Testis (tissue), 2 donors: ENCODE data around the gene FOXD4L1.
"Not testable (repeated sequence)": the region's sequence is repeated elsewhere in the genome, so short reads cannot be mapped to it uniquely, and the experiment has no call there.

Source experiments
- CTCF ChIP-seq, 3 experiments: fragments of 450-650 bp in 2 of 3; fragments of 200-600 bp in 1 of 3; sonication (generic) in 1 of 3; IDR thresholded peaks; one replicate each; pipeline ENCODE4 v1.5.1; 2016 to 2019; ENCODE audit warnings: antibody characterized with exemption in 3 of 3, mild to moderate bottlenecking in 2 of 3, moderate library complexity in 1 of 3
- POLR2A ChIP-seq: fragments of 450-650 bp; IDR thresholded peaks from one replicate; pipeline ENCODE4 v1.6.1; 2017; ENCODE audit warnings: antibody characterized with exemption, mild to moderate bottlenecking, moderate library complexity

DNA sequence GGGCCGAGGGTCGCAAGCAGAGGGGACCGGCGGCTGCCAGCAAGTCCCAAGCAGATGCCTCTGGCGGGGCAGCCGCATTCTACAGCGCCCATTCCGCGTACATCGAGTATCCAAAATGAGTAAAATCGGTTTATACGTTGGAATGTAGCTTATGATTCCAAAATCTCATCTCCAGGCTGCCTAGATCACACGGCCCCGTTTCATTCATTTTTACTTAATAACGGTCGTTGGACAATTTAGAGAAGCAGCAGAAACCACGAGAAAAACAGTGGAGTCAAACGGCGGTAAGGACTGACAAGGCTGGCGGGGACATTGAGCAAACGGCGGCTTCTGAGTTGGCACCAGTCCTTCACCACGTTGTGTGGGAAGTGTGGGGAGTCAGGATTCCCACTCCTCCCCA lies 5.6 kb downstream of the FOXD4L1 start:
- not testable (repeated sequence) for TF ChIP-seq CTCF (IDR thresholded peaks at IDR 0.05); POLR2A
